HEK293T (cell line): ENCODE measurements around the gene MRFAP1.

Source experiments
- BHLHE40 ChIP-seq: fragments of 450-650 bp; IDR thresholded peaks from 2 replicates; pipeline ENCODE4 v1.6.1; 2016; ENCODE audit warnings: mild to moderate bottlenecking, moderate library complexity, borderline replicate concordance
- FOXK2 ChIP-seq: fragments of 450-650 bp; IDR thresholded peaks from 2 replicates; pipeline ENCODE4 v1.6.1; 2016; ENCODE audit warnings: mild to moderate bottlenecking
- FOXM1 ChIP-seq: fragments of 450-650 bp; IDR thresholded peaks from 2 replicates; pipeline ENCODE4 v1.6.1; 2017; ENCODE audit warnings: mild to moderate bottlenecking, borderline replicate concordance
- HDGF ChIP-seq: fragments of 450-650 bp; IDR thresholded peaks from 2 replicates; pipeline ENCODE4 v1.6.1; 2017; ENCODE audit warnings: antibody characterized with exemption, borderline replicate concordance
- L3MBTL2 ChIP-seq: fragments of 450-650 bp; conservative IDR thresholded peaks from 2 replicates; pipeline ENCODE4 v1.6.1; 2016; ENCODE audit warnings: mild to moderate bottlenecking
- NFRKB ChIP-seq: fragments of 450-650 bp; IDR thresholded peaks from 2 replicates; pipeline ENCODE4 v1.6.1; 2016; ENCODE audit warnings: mild to moderate bottlenecking, moderate library complexity
- PKNOX1 ChIP-seq: fragments of 450-650 bp; IDR thresholded peaks from 2 replicates; pipeline ENCODE4 v1.6.1; 2016
- SP1 ChIP-seq: fragments of 450-650 bp; IDR thresholded peaks from 2 replicates; pipeline ENCODE4 v1.6.1; 2017
- SUZ12 ChIP-seq: fragments of 450-650 bp; IDR thresholded peaks from 2 replicates; pipeline ENCODE4 v1.6.1; 2016; ENCODE audit warnings: mild to moderate bottlenecking
- TARDBP ChIP-seq: fragments of 450-650 bp; IDR thresholded peaks from 2 replicates; pipeline ENCODE4 v1.6.1; 2016

- TF ChIP-seq HDGF, result no peak
- no peak for TF ChIP-seq BHLHE40
- TF ChIP-seq SP1, result no peak
- TF ChIP-seq TARDBP, result no peak
- no peak for TF ChIP-seq FOXK2
- no peak for TF ChIP-seq L3MBTL2
- no peak for TF ChIP-seq FOXM1
- TF ChIP-seq PKNOX1, result no peak
- no peak for TF ChIP-seq NFRKB
- no peak for TF ChIP-seq SUZ12
Observed at GRCh38 chr4:6660430-6660829, 19.9 kb downstream of the MRFAP1 start.
